GM23338 (cell line): Measurements from ENCODE around the gene GPR152.

ENCODE experiments used
- CREB1 ChIP-seq: fragments of 250-450 bp; sonication (Bioruptor Pico); IDR thresholded peaks from 2 replicates; pipeline ENCODE4 v1.5.0; 2020; ENCODE audit warnings: low read depth, mild to moderate bottlenecking, moderate library complexity
- CTCF ChIP-seq, 2 experiments: fragments of 200-600 bp in 1 of 2; sonication (generic) in 1 of 2; conservative IDR thresholded peaks; 2 replicates each; pipeline versions ENCODE4 v1.5.1 to v1.6.1; 2016 to 2017; ENCODE audit warnings: antibody characterized with exemption in 2 of 2, low read depth in 2 of 2, mild to moderate bottlenecking in 2 of 2, moderate library complexity in 1 of 2
- ETS1 ChIP-seq: IDR thresholded peaks from 2 replicates; pipeline ENCODE4 v1.6.1; 2016; ENCODE audit warnings: antibody characterized with exemption
- EZH2 ChIP-seq: fragments of 200-600 bp; sonication (generic); IDR thresholded peaks from one replicate; pipeline ENCODE4 v1.8.0; 2017; ENCODE audit warnings: antibody characterized with exemption, mild to moderate bottlenecking, low read depth; ENCODE audit not compliant: unreplicated experiment
- EZH2phosphoT487 ChIP-seq: fragments of 200-600 bp; sonication (generic); IDR thresholded peaks from one replicate; pipeline ENCODE4 v1.8.1; 2018; ENCODE audit warnings: antibody characterized with exemption; ENCODE audit not compliant: unreplicated experiment
- NANOG ChIP-seq: IDR thresholded peaks from 2 replicates; pipeline ENCODE4 v1.6.1; 2016; ENCODE audit warnings: antibody characterized with exemption, borderline replicate concordance
- POLR2AphosphoS5 ChIP-seq: IDR thresholded peaks from 2 replicates; pipeline ENCODE4 v1.6.1; 2016; ENCODE audit warnings: antibody characterized with exemption, low read depth
- REST ChIP-seq: IDR thresholded peaks from one replicate; pipeline ENCODE4 v1.6.1; 2018; ENCODE audit warnings: antibody characterized with exemption; ENCODE audit not compliant: unreplicated experiment
- STAT1 ChIP-seq: IDR thresholded peaks from one replicate; pipeline ENCODE4 v1.6.1; 2016; ENCODE audit warnings: antibody characterized with exemption; ENCODE audit not compliant: unreplicated experiment
- ZNF462 ChIP-seq: fragments of 250-450 bp; sonication (Bioruptor Pico); IDR thresholded peaks from 2 replicates; pipeline ENCODE4 v1.5.0; 2020; ENCODE audit warnings: mild to moderate bottlenecking, moderate library complexity

GRCh38 chr11:67418476-67419281 lies 33.9 kb downstream of the GPR152 start:
- TF ChIP-seq CTCF (conservative IDR thresholded peaks at IDR 0.05; ENCODE audit: low read depth in 2 of 2) (no peak), EZH2 (no peak), CREB1 (no peak), STAT1 (no peak), ZNF462 (CRISPR knock-in tag) (no peak), EZH2phosphoT487 (no peak), REST (no peak), POLR2AphosphoS5 (no peak), ETS1 (no peak), NANOG (no peak)
